ENCODE data around the gene DPYSL5. TPM values are rescaled to one million over a fixed set of nuclear protein-coding genes. Genes with fewer than 3 reads are reported as not detected.

The DPYSL5 gene, protein sequence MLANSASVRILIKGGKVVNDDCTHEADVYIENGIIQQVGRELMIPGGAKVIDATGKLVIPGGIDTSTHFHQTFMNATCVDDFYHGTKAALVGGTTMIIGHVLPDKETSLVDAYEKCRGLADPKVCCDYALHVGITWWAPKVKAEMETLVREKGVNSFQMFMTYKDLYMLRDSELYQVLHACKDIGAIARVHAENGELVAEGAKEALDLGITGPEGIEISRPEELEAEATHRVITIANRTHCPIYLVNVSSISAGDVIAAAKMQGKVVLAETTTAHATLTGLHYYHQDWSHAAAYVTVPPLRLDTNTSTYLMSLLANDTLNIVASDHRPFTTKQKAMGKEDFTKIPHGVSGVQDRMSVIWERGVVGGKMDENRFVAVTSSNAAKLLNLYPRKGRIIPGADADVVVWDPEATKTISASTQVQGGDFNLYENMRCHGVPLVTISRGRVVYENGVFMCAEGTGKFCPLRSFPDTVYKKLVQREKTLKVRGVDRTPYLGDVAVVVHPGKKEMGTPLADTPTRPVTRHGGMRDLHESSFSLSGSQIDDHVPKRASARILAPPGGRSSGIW
- not detected in 2 replicates for total RNA-seq

DNA sequence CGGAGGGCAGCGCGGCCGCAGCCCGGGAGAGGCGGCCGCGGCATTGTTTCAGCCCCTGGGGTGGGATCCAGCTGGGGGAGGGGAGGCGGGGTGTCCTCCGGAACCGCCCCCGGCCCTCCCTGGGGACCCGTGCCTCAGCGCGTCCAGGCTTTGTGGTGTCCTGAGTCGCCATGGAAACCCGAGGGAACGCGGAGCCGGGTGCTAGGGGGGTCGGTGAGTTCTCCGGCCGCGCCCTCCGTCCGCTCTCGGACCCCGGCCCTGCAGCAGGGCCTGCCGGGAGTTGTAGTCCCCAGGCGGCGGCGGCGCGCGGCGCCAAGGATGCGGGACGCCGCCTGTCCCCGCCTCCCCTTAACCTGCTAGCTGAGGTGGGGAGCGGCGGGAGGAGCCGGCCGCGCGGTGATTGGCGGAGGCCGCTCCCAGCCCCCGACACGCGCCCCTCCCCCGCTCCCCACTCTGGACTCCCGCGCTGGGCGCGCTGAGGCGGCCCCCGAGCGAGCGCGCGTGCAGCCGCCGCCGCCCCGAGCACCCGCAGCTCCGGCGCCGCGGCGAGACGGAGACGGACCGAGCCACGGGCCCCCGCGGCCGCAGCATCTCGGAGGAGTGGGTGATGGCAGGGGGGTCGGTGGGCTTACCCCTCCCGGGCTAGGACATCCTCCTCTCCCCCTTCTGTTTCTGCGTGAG lies at the start of gene DPYSL5:
DPYSL5 (plus strand) TSS at position 478 of the 681 bp plus-strand sequence. CDS start 50,368 bp downstream, outside the sequence.
- peaks cover 20% of the 10 kb centered on the region for H3K4me1 Mint-ChIP-seq
- intact Hi-C loops (cut with micrococcal nuclease) = loop anchor here (5.0 kb wide), 1 partner anchor 240 kb away; the partner anchor contains the start of gene KHK
- DNase-seq = peak; percentile 21
- CTCF ChIA-PET = interaction anchor here (1.1 to 3.2 kb wide), 5 partner anchors 75 to 432 kb away, joined by 3 to 50 read pairs (median 30); no protein-coding TSS in a partner anchor
- peak; percentile 19 for ATAC-seq (ENCODE audit: low read depth)
- TF ChIP-seq, protein P1, sequence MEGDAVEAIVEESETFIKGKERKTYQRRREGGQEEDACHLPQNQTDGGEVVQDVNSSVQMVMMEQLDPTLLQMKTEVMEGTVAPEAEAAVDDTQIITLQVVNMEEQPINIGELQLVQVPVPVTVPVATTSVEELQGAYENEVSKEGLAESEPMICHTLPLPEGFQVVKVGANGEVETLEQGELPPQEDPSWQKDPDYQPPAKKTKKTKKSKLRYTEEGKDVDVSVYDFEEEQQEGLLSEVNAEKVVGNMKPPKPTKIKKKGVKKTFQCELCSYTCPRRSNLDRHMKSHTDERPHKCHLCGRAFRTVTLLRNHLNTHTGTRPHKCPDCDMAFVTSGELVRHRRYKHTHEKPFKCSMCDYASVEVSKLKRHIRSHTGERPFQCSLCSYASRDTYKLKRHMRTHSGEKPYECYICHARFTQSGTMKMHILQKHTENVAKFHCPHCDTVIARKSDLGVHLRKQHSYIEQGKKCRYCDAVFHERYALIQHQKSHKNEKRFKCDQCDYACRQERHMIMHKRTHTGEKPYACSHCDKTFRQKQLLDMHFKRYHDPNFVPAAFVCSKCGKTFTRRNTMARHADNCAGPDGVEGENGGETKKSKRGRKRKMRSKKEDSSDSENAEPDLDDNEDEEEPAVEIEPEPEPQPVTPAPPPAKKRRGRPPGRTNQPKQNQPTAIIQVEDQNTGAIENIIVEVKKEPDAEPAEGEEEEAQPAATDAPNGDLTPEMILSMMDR (IDR thresholded peaks at IDR 0.05) = no peak
- peak within 1 kb of the TSS; percentile 77 for H3K4me3 Mint-ChIP-seq
- no peaks in the 10 kb centered on the region for H3K36me3 Mint-ChIP-seq (ENCODE audit: low read depth)
- no peak within 1 kb of the TSS for H3K27ac Mint-ChIP-seq
- peaks cover 51% of the 10 kb centered on the region for H3K27me3 Mint-ChIP-seq
- H3K9me3 Mint-ChIP-seq = no peaks in the 10 kb centered on the region
- POLR2A ChIA-PET = no interaction called here

DNA sequence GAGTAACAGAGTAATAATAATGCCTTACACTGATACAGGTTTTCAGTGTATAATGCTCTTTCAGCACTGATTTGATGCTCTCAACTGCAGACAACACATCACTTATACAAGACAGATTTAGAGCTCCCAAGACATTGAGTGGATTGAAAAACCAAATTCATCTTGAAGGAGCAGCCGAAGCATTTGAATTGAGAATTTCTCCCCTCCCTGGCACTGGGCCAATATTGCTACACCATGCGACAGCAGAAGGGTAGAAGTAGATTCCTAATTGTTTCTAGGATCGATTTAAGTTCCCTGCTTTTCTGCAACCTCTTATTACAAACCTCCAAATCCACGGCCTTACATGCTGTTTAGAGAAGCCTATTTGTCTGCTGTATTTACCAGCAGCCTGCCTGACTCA lies 46.6 kb upstream of the DPYSL5 start:
- Mint-ChIP-seq H3K4me1 (no peaks in the 10 kb centered on the region), H3K4me3 (no peak overlapping the region), H3K27ac (no peak overlapping the region), H3K27me3 (no peaks in the 10 kb centered on the region), H3K9me3 (no peaks in the 10 kb centered on the region), H3K36me3 (ENCODE audit: low read depth) (no peaks in the 10 kb centered on the region)
- CTCF ChIA-PET = no interaction called here
- TF ChIP-seq, protein P1 (IDR thresholded peaks at IDR 0.05) = no peak
- intact Hi-C loops (cut with micrococcal nuclease) = no loop called here
- POLR2A ChIA-PET = no interaction called here
- ATAC-seq (ENCODE audit: low read depth) (no peak), DNase-seq (no peak)

DNA sequence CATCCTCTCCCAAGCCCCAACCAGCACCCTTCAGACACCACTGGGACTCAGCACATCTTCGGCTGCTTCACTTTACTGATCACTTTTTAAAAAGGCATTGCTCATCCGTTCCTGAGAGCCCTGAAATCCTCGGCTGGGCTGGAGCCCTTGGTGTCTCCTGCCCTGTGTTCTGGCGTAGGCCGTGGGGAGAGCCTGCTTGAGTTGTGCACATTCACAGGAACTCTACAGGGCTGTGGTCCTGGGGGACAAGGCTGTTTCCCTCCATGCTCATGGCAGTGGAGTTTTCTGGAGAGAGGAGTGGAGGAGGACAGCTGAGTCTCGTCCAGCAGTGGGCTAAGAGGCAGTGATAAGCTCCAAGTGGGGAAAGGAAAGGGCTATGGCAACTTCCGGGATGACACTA lies 46.1 kb upstream of the DPYSL5 start:
- no peak for ATAC-seq (ENCODE audit: low read depth)
- ChIA-PET CTCF (no interaction called here), POLR2A (no interaction called here)
- H3K9me3 Mint-ChIP-seq = no peaks in the 10 kb centered on the region
- DNase-seq = no peak
- H3K4me3 Mint-ChIP-seq = no peak overlapping the region
- no peak overlapping the region for H3K27ac Mint-ChIP-seq
- H3K27me3 Mint-ChIP-seq = no peaks in the 10 kb centered on the region
- H3K4me1 Mint-ChIP-seq = no peaks in the 10 kb centered on the region
- TF ChIP-seq, protein P1 (IDR thresholded peaks at IDR 0.05) = no peak
- no peaks in the 10 kb centered on the region for H3K36me3 Mint-ChIP-seq (ENCODE audit: low read depth)
- intact Hi-C loops (cut with micrococcal nuclease) = no loop called here

DNA sequence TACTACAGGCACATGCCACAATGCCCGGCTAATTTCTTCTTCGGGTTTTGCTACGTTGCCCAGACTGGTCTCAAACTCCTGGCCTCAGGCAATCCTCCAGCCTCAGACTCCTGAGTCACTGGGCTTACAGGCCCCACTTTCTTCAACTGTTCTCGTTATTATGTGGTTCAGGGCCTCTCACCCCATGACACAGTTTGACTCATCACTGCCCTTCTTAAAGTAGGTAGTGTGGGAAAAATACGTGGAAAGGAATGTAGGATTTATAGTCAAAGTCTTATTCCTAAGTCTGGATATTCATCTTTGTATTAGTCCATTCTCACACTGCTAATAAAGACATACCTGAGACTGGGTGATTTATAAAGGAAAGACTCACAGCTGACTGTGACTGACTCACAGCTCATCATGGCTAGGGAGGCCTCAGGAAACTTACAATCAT lies 42.7 kb upstream of the DPYSL5 start:
- H3K36me3 Mint-ChIP-seq (ENCODE audit: low read depth) = no peaks in the 10 kb centered on the region
- H3K4me3 Mint-ChIP-seq = no peak overlapping the region
- no peaks in the 10 kb centered on the region for H3K9me3 Mint-ChIP-seq
- ChIA-PET POLR2A (no interaction called here), CTCF (no interaction called here)
- no peak overlapping the region for H3K27ac Mint-ChIP-seq
- no peak for ATAC-seq (ENCODE audit: low read depth)
- no peak for DNase-seq
- TF ChIP-seq, protein P1 (IDR thresholded peaks at IDR 0.05) = no peak
- H3K27me3 Mint-ChIP-seq = peaks cover 4% of the 10 kb centered on the region
- intact Hi-C loops (cut with micrococcal nuclease) = no loop called here
- no peaks in the 10 kb centered on the region for H3K4me1 Mint-ChIP-seq
